Adrenal gland (tissue), 5 donors: ENCODE results near the gene BSDC1.
"Not testable (repeated sequence)": the region's sequence is repeated elsewhere in the genome, so short reads cannot be mapped to it uniquely, and the experiment has no call there.

Source experiments
- POLR2A ChIP-seq, 2 donors: fragments of 450-650 bp; IDR thresholded peaks; one replicate each; pipeline ENCODE4 v1.6.1; 2017; ENCODE audit warnings: antibody characterized with exemption in 2 of 2, mild to moderate bottlenecking in 2 of 2, moderate library complexity in 1 of 2
- TF ChIP-seq, protein P1 (sequence below), 6 experiments: fragments of 450-650 bp in 4 of 6; fragments of 200-600 bp in 2 of 6; sonication (generic) in 1 of 6; IDR thresholded peaks; 1 replicate in 5 of 6; 2 replicates in 1 of 6; pipeline versions ENCODE4 v1.5.1 to v1.8.0; 2016 to 2021; ENCODE audit warnings: antibody characterized with exemption in 6 of 6, mild to moderate bottlenecking in 2 of 6, moderate library complexity in 1 of 6
- donor health status: DM: no; HTN: no; CAD: no.

DNA sequence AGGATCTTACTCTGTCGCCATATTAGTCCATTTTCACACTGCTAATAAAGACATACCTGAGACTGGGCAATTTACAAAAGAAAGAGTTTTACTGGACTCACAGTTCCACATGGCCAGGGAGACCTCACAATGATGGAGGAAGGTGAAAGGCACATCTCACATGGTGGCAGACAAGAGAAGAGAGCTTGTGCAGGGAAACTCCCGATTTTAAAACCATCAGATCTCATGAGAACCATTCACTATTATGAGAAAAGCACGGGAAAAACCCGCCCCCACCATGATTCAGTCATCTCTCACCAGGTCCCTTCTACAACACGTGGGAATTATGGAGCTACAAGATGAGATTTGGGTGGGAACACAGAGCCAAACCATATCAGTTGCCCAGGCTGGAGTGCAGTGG lies 2.3 kb upstream of the BSDC1 start:
- not testable (repeated sequence) for TF ChIP-seq POLR2A (IDR thresholded peaks at IDR 0.05)
- TF ChIP-seq, protein P1, sequence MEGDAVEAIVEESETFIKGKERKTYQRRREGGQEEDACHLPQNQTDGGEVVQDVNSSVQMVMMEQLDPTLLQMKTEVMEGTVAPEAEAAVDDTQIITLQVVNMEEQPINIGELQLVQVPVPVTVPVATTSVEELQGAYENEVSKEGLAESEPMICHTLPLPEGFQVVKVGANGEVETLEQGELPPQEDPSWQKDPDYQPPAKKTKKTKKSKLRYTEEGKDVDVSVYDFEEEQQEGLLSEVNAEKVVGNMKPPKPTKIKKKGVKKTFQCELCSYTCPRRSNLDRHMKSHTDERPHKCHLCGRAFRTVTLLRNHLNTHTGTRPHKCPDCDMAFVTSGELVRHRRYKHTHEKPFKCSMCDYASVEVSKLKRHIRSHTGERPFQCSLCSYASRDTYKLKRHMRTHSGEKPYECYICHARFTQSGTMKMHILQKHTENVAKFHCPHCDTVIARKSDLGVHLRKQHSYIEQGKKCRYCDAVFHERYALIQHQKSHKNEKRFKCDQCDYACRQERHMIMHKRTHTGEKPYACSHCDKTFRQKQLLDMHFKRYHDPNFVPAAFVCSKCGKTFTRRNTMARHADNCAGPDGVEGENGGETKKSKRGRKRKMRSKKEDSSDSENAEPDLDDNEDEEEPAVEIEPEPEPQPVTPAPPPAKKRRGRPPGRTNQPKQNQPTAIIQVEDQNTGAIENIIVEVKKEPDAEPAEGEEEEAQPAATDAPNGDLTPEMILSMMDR (IDR thresholded peaks at IDR 0.05): not testable (repeated sequence)
